Measurements from ENCODE around the gene C3orf52.

The C3orf52 gene

GRCh38 chr3:112136959-112137693 is 50.9 kb downstream of the C3orf52 start:
- no peak for DNase-seq

- DNase-seq, result no peak
Observed at GRCh38 chr3:112137781-112138180, 51.6 kb downstream of the C3orf52 start.

GRCh38 chr3:112138219-112138969 is 52.2 kb downstream of the C3orf52 start:
- no peak for DNase-seq

GRCh38 chr3:112140584-112140983 is 54.4 kb downstream of the C3orf52 start:
- no peak for DNase-seq

- DNase-seq, result no peak
Observed at GRCh38 chr3:112141293-112141692, 55.1 kb downstream of the C3orf52 start.

GRCh38 chr3:112143251-112143650 is 57.1 kb downstream of the C3orf52 start:
- DNase-seq, result no peak

GRCh38 chr3:112143689-112144088 is 57.5 kb downstream of the C3orf52 start:
- no peak for DNase-seq

- DNase-seq, result no peak
Observed at GRCh38 chr3:112149136-112149535, 62.9 kb downstream of the C3orf52 start.

GRCh38 chr3:112167758-112168157 is 81.6 kb downstream of the C3orf52 start:
- no peak for DNase-seq

Data from effector CD4-positive, alpha-beta T cell (primary cell).